ENCODE results near the gene HIVEP3.

Gene HIVEP3

DNA sequence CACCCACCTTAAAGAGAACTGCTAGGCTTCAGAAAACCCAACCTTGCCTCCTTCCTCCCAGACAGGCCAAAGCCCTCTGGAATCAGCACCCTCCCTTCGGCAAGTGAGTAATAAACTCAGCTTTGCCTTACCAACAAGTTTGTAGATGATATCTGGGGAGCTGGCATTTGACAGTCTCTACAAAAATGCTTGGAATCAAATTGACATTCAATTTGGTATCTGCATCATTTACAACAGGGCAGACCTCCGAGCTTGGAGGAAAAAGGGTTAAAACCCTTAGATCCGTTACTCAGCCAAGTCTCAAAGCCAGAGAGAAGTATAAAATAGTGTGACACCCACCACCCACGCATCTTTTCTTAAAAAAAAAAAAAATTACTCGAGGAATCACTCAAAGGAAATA, 285.0 kb downstream of the HIVEP3 start:
- Histone ChIP-seq H3K4me1 (ENCODE audit: insufficient read depth, low read length, severe bottlenecking) (peaks cover 84% of the 10 kb centered on the region), H3K27me3 (ENCODE audit: insufficient read depth, low read length) (no peaks in the 10 kb centered on the region), H4K20me1 (ENCODE audit: insufficient read depth, low read length) (no peaks in the 10 kb centered on the region), H3K36me3 (ENCODE audit: insufficient read depth, low read length) (no peaks in the 10 kb centered on the region), H3K9ac (ENCODE audit: low read length) (no peak overlapping the region; the same call in 1 of the 2 replicates), H3F3A (ENCODE audit: insufficient read depth, low read length) (peaks cover 7% of the 10 kb centered on the region; the same call in 1 of the 2 replicates), H3K9me2 (ENCODE audit: low read depth, low read length) (no peaks in the 10 kb centered on the region), H3K9me3 (ENCODE audit: low read length) (no peaks in the 10 kb centered on the region), H3K27ac (ENCODE audit: low read depth, low read length, poor library complexity, severe bottlenecking) (peak overlapping the region; percentile 73), H3K4me3 (ENCODE audit: low read depth, low read length, poor library complexity, severe bottlenecking) (peak overlapping the region; percentile 12), H3K79me2 (ENCODE audit: insufficient read depth, low read length) (peaks cover 13% of the 10 kb centered on the region), H3K4me2 (ENCODE audit: low read length) (peak overlapping the region; percentile 33; the same call in 1 of the 2 replicates), H2AFZ (ENCODE audit: low read length) (no peak overlapping the region)
- TF ChIP-seq, protein P1, sequence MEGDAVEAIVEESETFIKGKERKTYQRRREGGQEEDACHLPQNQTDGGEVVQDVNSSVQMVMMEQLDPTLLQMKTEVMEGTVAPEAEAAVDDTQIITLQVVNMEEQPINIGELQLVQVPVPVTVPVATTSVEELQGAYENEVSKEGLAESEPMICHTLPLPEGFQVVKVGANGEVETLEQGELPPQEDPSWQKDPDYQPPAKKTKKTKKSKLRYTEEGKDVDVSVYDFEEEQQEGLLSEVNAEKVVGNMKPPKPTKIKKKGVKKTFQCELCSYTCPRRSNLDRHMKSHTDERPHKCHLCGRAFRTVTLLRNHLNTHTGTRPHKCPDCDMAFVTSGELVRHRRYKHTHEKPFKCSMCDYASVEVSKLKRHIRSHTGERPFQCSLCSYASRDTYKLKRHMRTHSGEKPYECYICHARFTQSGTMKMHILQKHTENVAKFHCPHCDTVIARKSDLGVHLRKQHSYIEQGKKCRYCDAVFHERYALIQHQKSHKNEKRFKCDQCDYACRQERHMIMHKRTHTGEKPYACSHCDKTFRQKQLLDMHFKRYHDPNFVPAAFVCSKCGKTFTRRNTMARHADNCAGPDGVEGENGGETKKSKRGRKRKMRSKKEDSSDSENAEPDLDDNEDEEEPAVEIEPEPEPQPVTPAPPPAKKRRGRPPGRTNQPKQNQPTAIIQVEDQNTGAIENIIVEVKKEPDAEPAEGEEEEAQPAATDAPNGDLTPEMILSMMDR (IDR thresholded peaks at IDR 0.05; ENCODE audit: low read length) = no peak
- TF ChIP-seq EZH2 (IDR thresholded peaks at IDR 0.05; ENCODE audit: borderline replicate concordance, low read length) = no peak

DNA sequence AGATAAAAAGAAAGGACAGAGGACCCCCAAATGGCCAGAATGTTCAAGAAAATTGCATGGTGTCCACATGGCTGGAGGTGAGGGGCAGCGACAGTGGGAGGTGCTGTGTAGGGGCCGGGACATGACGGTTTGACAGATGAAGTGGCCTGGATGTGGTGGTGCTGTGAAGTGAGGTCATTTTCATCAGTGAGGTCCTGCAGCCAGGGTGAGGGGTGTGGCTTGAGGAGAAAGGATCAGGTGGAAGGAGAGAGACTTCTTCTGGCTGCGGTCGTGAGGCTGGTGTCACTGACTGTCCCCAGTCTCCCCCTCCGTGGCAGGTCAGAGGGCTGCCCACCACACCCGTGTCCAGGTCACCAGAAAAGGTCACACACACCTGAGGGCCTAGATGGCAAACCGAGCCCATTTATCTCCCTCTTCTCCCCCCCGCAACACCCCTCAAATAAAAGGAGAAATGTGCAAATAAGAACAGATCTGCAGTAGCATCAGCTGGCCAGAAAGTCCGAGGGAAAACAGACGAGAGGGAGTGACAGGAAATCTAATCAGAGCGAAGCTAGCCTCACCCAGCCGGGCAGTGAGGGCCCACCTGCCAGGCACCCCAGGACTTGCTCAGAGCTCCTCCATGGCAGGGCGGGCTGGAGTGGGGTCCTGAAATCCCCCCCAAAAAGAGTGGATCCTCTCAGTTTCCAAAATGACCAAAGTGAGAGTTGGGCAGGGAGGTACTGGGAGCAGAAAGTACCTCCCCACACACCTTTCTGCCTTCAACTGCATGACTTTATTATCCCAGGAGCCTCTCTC, 285.7 kb downstream of the HIVEP3 start:
- H4K20me1 ChIP-seq (ENCODE audit: insufficient read depth, low read length) = no peaks in the 10 kb centered on the region
- H3K9me2 ChIP-seq (ENCODE audit: low read depth, low read length) = no peaks in the 10 kb centered on the region
- no peak for TF ChIP-seq EZH2 (IDR thresholded peaks at IDR 0.05; ENCODE audit: borderline replicate concordance, low read length)
- TF ChIP-seq, protein P1 (IDR thresholded peaks at IDR 0.05; ENCODE audit: low read length) = no peak
- H3K9me3 ChIP-seq (ENCODE audit: low read length) = no peaks in the 10 kb centered on the region
- H3K4me2 ChIP-seq (ENCODE audit: low read length) = peak overlapping the region; percentile 33; the same call in 1 of the 2 replicates
- peak overlapping the region; percentile 73 for H3K27ac ChIP-seq (ENCODE audit: low read depth, low read length, poor library complexity, severe bottlenecking)
- H3K4me3 ChIP-seq (ENCODE audit: low read depth, low read length, poor library complexity, severe bottlenecking) = peak overlapping the region; percentile 12
- no peaks in the 10 kb centered on the region for H3K36me3 ChIP-seq (ENCODE audit: insufficient read depth, low read length)
- H3K79me2 ChIP-seq (ENCODE audit: insufficient read depth, low read length) = peaks cover 13% of the 10 kb centered on the region
- H3K9ac ChIP-seq (ENCODE audit: low read length) = peak overlapping the region; percentile 29
- no peaks in the 10 kb centered on the region for H3K27me3 ChIP-seq (ENCODE audit: insufficient read depth, low read length)
- H3F3A ChIP-seq (ENCODE audit: insufficient read depth, low read length) = peaks cover 7% of the 10 kb centered on the region; the same call in 1 of the 2 replicates
- H2AFZ ChIP-seq (ENCODE audit: low read length) = no peak overlapping the region
- H3K4me1 ChIP-seq (ENCODE audit: insufficient read depth, low read length, severe bottlenecking) = peaks cover 78% of the 10 kb centered on the region

DNA sequence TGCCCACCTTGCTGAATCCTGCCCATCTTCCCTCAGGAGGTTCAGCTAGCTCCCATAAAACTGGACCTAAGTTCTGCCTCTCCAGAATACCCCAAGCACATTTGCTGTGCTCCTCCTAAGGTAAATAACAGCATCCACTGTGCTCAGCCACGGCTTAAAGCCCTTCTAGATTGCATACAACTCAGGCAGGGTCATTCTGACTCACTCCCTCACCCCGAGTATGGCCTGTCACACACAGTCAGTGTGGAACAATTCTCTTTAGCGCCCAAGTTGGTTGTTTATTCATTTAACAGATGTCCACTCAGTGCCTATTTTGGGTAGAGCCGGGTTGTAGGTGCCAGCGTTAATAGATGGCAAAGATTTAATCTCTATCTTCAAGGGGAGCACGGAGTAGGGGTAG, 286.8 kb downstream of the HIVEP3 start:
- peak overlapping the region; percentile 28; the same call in 1 of the 2 replicates for H3K9ac ChIP-seq (ENCODE audit: low read length)
- H4K20me1 ChIP-seq (ENCODE audit: insufficient read depth, low read length) = no peaks in the 10 kb centered on the region
- H2AFZ ChIP-seq (ENCODE audit: low read length) = no peak overlapping the region
- no peak for TF ChIP-seq EZH2 (IDR thresholded peaks at IDR 0.05; ENCODE audit: borderline replicate concordance, low read length)
- TF ChIP-seq, protein P1 (IDR thresholded peaks at IDR 0.05; ENCODE audit: low read length) = no peak
- peaks cover 68% of the 10 kb centered on the region for H3K4me1 ChIP-seq (ENCODE audit: insufficient read depth, low read length, severe bottlenecking)
- peaks cover 13% of the 10 kb centered on the region for H3K79me2 ChIP-seq (ENCODE audit: insufficient read depth, low read length)
- no peaks in the 10 kb centered on the region for H3K9me3 ChIP-seq (ENCODE audit: low read length)
- no peaks in the 10 kb centered on the region for H3K9me2 ChIP-seq (ENCODE audit: low read depth, low read length)
- H3K27ac ChIP-seq (ENCODE audit: low read depth, low read length, poor library complexity, severe bottlenecking) = peak overlapping the region; percentile 73
- no peaks in the 10 kb centered on the region for H3K27me3 ChIP-seq (ENCODE audit: insufficient read depth, low read length)
- H3K4me2 ChIP-seq (ENCODE audit: low read length) = peak overlapping the region; percentile 28; the same call in 1 of the 2 replicates
- no peaks in the 10 kb centered on the region; the same call in 1 of the 2 replicates for H3F3A ChIP-seq (ENCODE audit: insufficient read depth, low read length)
- H3K36me3 ChIP-seq (ENCODE audit: insufficient read depth, low read length) = no peaks in the 10 kb centered on the region
- no peak overlapping the region for H3K4me3 ChIP-seq (ENCODE audit: low read depth, low read length, poor library complexity, severe bottlenecking)

Data from OCI-LY1 (cell line).